HEK293 (cell line): ENCODE measurements around the gene ENTREP1.

Source experiments
- CTCF ChIA-PET: fragments of 350-600 bp; formaldehyde crosslinking; extraction: SDS; loops from one replicate; lab custom pipeline; 2021; ENCODE audit warnings: antibody characterized with exemption; lab: Yijun Ruan, JAX
- POLR2A ChIA-PET: fragments of 300-600 bp; formaldehyde crosslinking; extraction: SDS; loops from one replicate; lab custom pipeline; 2020; ENCODE audit warnings: antibody characterized with exemption, inconsistent platforms; lab: Yijun Ruan, JAX
- H3K27ac ChIP-seq: fragments of 200-500 bp; sonication (Bioruptor generic); 2 replicates; pipeline ENCODE4 v1.5.1; 2014; ENCODE audit warnings: low read depth, low read length, control low read depth, inconsistent platforms; ENCODE audit errors: extremely low read depth
- H3K36me3 ChIP-seq, 2 experiments: fragments of 200-500 bp in 1 of 2; sonication (Bioruptor generic) in 1 of 2; 1 replicate in 1 of 2; 2 replicates in 1 of 2; pipeline ENCODE4 v1.5.1; 2014 to 2017; ENCODE audit warnings: inconsistent platforms in 2 of 2, low read length in 2 of 2; ENCODE audit not compliant: control insufficient read depth in 2 of 2, insufficient read depth in 1 of 2
- H3K4me1 ChIP-seq: fragments of 200-500 bp; sonication (Bioruptor generic); 2 replicates; pipeline ENCODE4 v1.5.1; 2014; ENCODE audit warnings: mild to moderate bottlenecking, low read length, inconsistent platforms; ENCODE audit not compliant: control insufficient read depth, insufficient read depth
- H3K4me3 ChIP-seq: 2 replicates; pipeline ENCODE4 v1.5.1; 2011; ENCODE audit warnings: low read depth, mild to moderate bottlenecking, control low read depth, low read length, moderate library complexity
- H3K9me3 ChIP-seq: fragments of 200-500 bp; sonication (Bioruptor generic); 2 replicates; pipeline ENCODE4 v1.5.1; 2014; ENCODE audit warnings: low read depth, low read length, inconsistent platforms; ENCODE audit not compliant: control insufficient read depth, insufficient read depth
- ATF2 ChIP-seq: fragments of 450-650 bp; formaldehyde crosslinking; IDR thresholded peaks from 2 replicates; pipeline ENCODE4 v1.5.1; 2016; ENCODE audit warnings: missing biosample characterization, missing genetic modification characterization, low read depth
- HIC1 ChIP-seq: fragments of 450-650 bp; formaldehyde crosslinking; IDR thresholded peaks from 2 replicates; pipeline ENCODE4 v1.5.1; 2016; ENCODE audit warnings: missing biosample characterization, missing genetic modification characterization
- HOXA7 ChIP-seq: sonication (generic); formaldehyde crosslinking; IDR thresholded peaks from 2 replicates; pipeline ENCODE4 v1.8.1; 2022; ENCODE audit warnings: missing genetic modification reagents, borderline replicate concordance
- IKZF3 ChIP-seq: fragments of 450-650 bp; IDR thresholded peaks from 2 replicates; pipeline ENCODE4 v1.5.0; 2018; ENCODE audit warnings: missing biosample characterization, mild to moderate bottlenecking, missing genetic modification characterization, moderate library complexity
- MZF1 ChIP-seq: fragments of 450-650 bp; formaldehyde crosslinking; IDR thresholded peaks from 2 replicates; pipeline ENCODE4 v1.5.1; 2017; ENCODE audit warnings: missing biosample characterization, missing genetic modification characterization, borderline replicate concordance
- PRDM4 ChIP-seq: fragments of 450-650 bp; formaldehyde crosslinking; IDR thresholded peaks from 2 replicates; pipeline ENCODE4 v1.5.1; 2017; ENCODE audit warnings: missing biosample characterization, missing genetic modification characterization
- RBAK ChIP-seq: fragments of 450-650 bp; formaldehyde crosslinking; IDR thresholded peaks from 2 replicates; pipeline ENCODE4 v1.5.1; 2016; ENCODE audit warnings: missing biosample characterization, missing genetic modification characterization
- SP2 ChIP-seq: fragments of 450-650 bp; formaldehyde crosslinking; IDR thresholded peaks from 2 replicates; pipeline ENCODE4 v1.5.1; 2016; ENCODE audit warnings: missing biosample characterization, missing genetic modification characterization
- ZBTB48 ChIP-seq: fragments of 450-650 bp; formaldehyde crosslinking; IDR thresholded peaks from 2 replicates; pipeline ENCODE4 v1.5.1; 2016; ENCODE audit warnings: missing biosample characterization, missing genetic modification characterization
- ZFP3 ChIP-seq: fragments of 450-650 bp; formaldehyde crosslinking; IDR thresholded peaks from 2 replicates; pipeline ENCODE4 v1.5.1; 2016; ENCODE audit warnings: low read depth, missing biosample characterization, missing genetic modification characterization
- ZNF214 ChIP-seq: fragments of 450-650 bp; formaldehyde crosslinking; IDR thresholded peaks from 2 replicates; pipeline ENCODE4 v1.5.1; 2017; ENCODE audit warnings: missing biosample characterization, mild to moderate bottlenecking, missing genetic modification characterization, borderline replicate concordance
- ZNF501 ChIP-seq: fragments of 450-650 bp; formaldehyde crosslinking; IDR thresholded peaks from 2 replicates; pipeline ENCODE4 v1.5.1; 2016; ENCODE audit warnings: missing biosample characterization, missing genetic modification characterization
- ZNF518A ChIP-seq: fragments of 450-650 bp; formaldehyde crosslinking; conservative IDR thresholded peaks from 2 replicates; pipeline ENCODE4 v1.5.1; 2016; ENCODE audit warnings: low read depth, missing biosample characterization, missing genetic modification characterization
- ZNF544 ChIP-seq: fragments of 450-650 bp; formaldehyde crosslinking; IDR thresholded peaks from 2 replicates; pipeline ENCODE4 v1.5.0; 2017; ENCODE audit warnings: missing biosample characterization, missing genetic modification characterization
- ZNF654 ChIP-seq: fragments of 450-650 bp; formaldehyde crosslinking; IDR thresholded peaks from 2 replicates; pipeline ENCODE4 v1.5.1; 2016; ENCODE audit warnings: low read depth, missing biosample characterization, missing genetic modification characterization
- ZNF701 ChIP-seq: fragments of 450-650 bp; formaldehyde crosslinking; IDR thresholded peaks from 2 replicates; pipeline ENCODE4 v1.5.1; 2016; ENCODE audit warnings: missing biosample characterization, missing genetic modification characterization
- ZNF704 ChIP-seq: fragments of 450-650 bp; formaldehyde crosslinking; IDR thresholded peaks from 2 replicates; pipeline ENCODE4 v1.5.1; 2016; ENCODE audit warnings: missing biosample characterization, missing genetic modification characterization
- ZNF785 ChIP-seq: fragments of 450-650 bp; formaldehyde crosslinking; IDR thresholded peaks from 2 replicates; pipeline ENCODE4 v1.5.1; 2016; ENCODE audit warnings: missing biosample characterization, missing genetic modification characterization
- ZNF792 ChIP-seq: fragments of 450-650 bp; formaldehyde crosslinking; IDR thresholded peaks from 2 replicates; pipeline ENCODE4 v1.5.1; 2016; ENCODE audit warnings: missing biosample characterization, missing genetic modification characterization
- ZSCAN18 ChIP-seq: fragments of 450-650 bp; formaldehyde crosslinking; IDR thresholded peaks from 2 replicates; pipeline ENCODE4 v1.5.1; 2016; ENCODE audit warnings: missing biosample characterization, missing genetic modification characterization

Gene ENTREP1

GRCh38 chr9:69357030-69357775 lies 32.2 kb downstream of the ENTREP1 start:
- TF ChIP-seq IKZF3 (tag by site-specific recombination), result no peak
- no peak for TF ChIP-seq ZSCAN18 (tag by site-specific recombination)
- TF ChIP-seq ZNF701, result no peak
- TF ChIP-seq ZNF518A (tag by site-specific recombination), result no peak
- no peak for TF ChIP-seq HOXA7 (CRISPR knock-in tag)
- TF ChIP-seq PRDM4 (tag by site-specific recombination), result no peak
- TF ChIP-seq HIC1 (tag by site-specific recombination), result no peak
- TF ChIP-seq MZF1 (tag by site-specific recombination), result no peak
- no peak for TF ChIP-seq ZNF704
- H3K9me3 ChIP-seq, result no peaks in the 10 kb centered on the region
- no peaks in the 10 kb centered on the region for H3K36me3 ChIP-seq
- no peak overlapping the region for H3K4me3 ChIP-seq
- H3K27ac ChIP-seq, result no peak overlapping the region
- no peaks in the 10 kb centered on the region for H3K4me1 ChIP-seq
- ChIA-PET POLR2A (interaction anchor here (0.7 to 1.1 kb wide), 2 partner anchors 19 to 516 kb away, joined by 3 read pairs; no protein-coding TSS in a partner anchor), CTCF (interaction anchor here (0.9 kb wide), 1 partner anchor 65 kb away, joined by 3 read pairs; no protein-coding TSS in a partner anchor)

GRCh38 chr9:69357821-69358220 lies 32.8 kb downstream of the ENTREP1 start:
- ChIA-PET POLR2A (interaction anchor here (1.1 kb wide), 1 partner anchor 18 kb away, joined by 3 read pairs; no protein-coding TSS in a partner anchor), CTCF (interaction anchor here (0.9 kb wide), 1 partner anchor 64 kb away, joined by 3 read pairs; no protein-coding TSS in a partner anchor)
- no peak overlapping the region for H3K4me3 ChIP-seq
- TF ChIP-seq ZNF501 (tag by site-specific recombination) (no peak), ZNF792 (tag by site-specific recombination) (no peak), ATF2 (tag by site-specific recombination) (no peak), ZFP3 (tag by site-specific recombination) (no peak), SP2 (no peak), ZNF785 (no peak), ZNF654 (tag by site-specific recombination) (no peak), ZBTB48 (tag by site-specific recombination) (no peak), RBAK (tag by site-specific recombination) (no peak), ZNF544 (tag by site-specific recombination) (no peak), ZNF214 (tag by site-specific recombination) (no peak)

More at GRCh38 chr9:69357821-69358220, 32.8 kb downstream of the ENTREP1 start:
- no peaks in the 10 kb centered on the region for H3K9me3 ChIP-seq
- H3K4me1 ChIP-seq, result no peaks in the 10 kb centered on the region
- H3K27ac ChIP-seq, result no peak overlapping the region
- H3K36me3 ChIP-seq, result no peaks in the 10 kb centered on the region
